ENCODE results near the gene CRACR2B.

DNA sequence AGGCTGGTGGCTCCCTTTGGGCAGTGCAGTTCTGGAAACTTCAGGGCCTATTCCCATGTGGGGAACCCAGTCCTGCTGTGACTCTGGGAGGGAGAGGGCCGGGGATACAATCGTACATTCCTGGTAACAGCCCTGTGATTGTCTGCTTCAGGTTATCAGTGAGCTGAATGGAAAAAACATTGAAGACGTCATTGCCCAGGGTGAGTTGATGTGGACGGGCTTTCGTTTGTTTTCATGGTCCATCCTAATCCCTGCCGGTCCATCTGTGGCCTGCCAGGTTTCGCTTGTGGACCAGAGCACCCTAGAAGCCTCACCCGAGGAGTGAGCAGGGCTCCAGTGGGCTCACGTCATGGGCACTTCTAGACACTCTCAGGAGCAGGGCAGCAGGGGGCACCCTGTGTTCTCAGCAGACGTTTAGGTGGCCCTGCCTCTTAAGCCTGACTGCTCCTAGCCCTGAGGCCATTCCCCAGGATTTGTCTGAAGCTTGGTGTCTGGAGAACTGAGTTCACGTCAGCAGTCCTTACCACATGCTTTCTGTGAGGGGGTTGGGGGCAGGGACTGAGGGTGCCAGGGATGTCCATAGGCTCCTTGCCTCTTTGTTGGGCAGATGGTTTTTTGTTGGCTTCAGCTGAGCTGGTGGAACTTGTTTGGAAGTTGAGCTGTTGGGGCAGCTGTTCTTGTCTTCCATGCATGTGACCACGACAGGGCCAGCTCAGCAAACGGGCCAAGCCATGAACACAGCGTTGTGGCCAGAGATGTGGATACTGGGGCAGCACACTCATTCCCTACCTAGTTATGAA, 16.1 kb upstream of the CRACR2B start:
- TF ChIP-seq GATA3 (IDR thresholded peaks at IDR 0.05; ENCODE audit: low read depth, low read length) = no peak
- no peak for TF ChIP-seq GATA2 (IDR thresholded peaks at IDR 0.05; ENCODE audit: low read depth, low read length)
